Neural progenitor cell (in vitro differentiated cells): ENCODE results near the gene OR11G2. TPM values are rescaled to one million over a fixed set of nuclear protein-coding genes. Genes with fewer than 3 reads are reported as not detected.

ENCODE experiments used
- DNase-seq: peaks from one replicate; pipeline ENCODE4 v3.0.0-alpha.2; 2016; ENCODE audit warnings: low spot score
- H2AFZ ChIP-seq: fragments of 200-600 bp; sonication (generic); replicated peaks from 2 replicates; pipeline ENCODE4 v1.6.1; 2016; ENCODE audit warnings: antibody characterized with exemption
- H3F3A ChIP-seq: fragments of 200-600 bp; sonication (generic); 2 replicates; pipeline ENCODE4 v1.6.1; 2016; ENCODE audit warnings: antibody characterized with exemption, low read depth
- H3K27ac ChIP-seq: fragments of 200-600 bp; sonication (generic); 2 replicates; pipeline ENCODE4 v1.5.1; 2016; ENCODE audit warnings: mild to moderate bottlenecking
- H3K27me3 ChIP-seq: fragments of 200-600 bp; sonication (generic); 2 replicates; pipeline ENCODE4 v1.6.1; 2016; ENCODE audit warnings: mild to moderate bottlenecking, moderate library complexity
- H3K36me3 ChIP-seq: fragments of 200-600 bp; sonication (generic); 2 replicates; pipeline ENCODE4 v1.5.1; 2016
- H3K4me1 ChIP-seq: fragments of 200-600 bp; sonication (generic); 2 replicates; pipeline ENCODE4 v1.6.1; 2016; ENCODE audit warnings: mixed run types
- H3K4me2 ChIP-seq: fragments of 200-600 bp; sonication (generic); 2 replicates; pipeline ENCODE4 v1.6.1; 2016
- H3K4me3 ChIP-seq: fragments of 200-600 bp; sonication (generic); 2 replicates; pipeline ENCODE4 v1.5.1; 2016
- H3K79me2 ChIP-seq: fragments of 200-600 bp; sonication (generic); 2 replicates; pipeline ENCODE4 v1.6.1; 2016; ENCODE audit warnings: low read depth
- H3K9ac ChIP-seq: fragments of 200-600 bp; sonication (generic); 2 replicates; pipeline ENCODE4 v1.6.1; 2016
- H3K9me3 ChIP-seq: fragments of 200-600 bp; sonication (generic); 2 replicates; pipeline ENCODE4 v1.5.1; 2016; ENCODE audit warnings: low read depth
- H4K20me1 ChIP-seq: fragments of 200-600 bp; sonication (generic); 2 replicates; pipeline ENCODE4 v1.6.1; 2016; ENCODE audit warnings: low read depth
- H3K27ac Mint-ChIP-seq: 3 replicates; pipeline ENCODE4 v1.8.0; 2021; ENCODE audit warnings: mixed read lengths
- H3K27me3 Mint-ChIP-seq: 2 replicates; pipeline ENCODE4 v1.8.0; 2022; ENCODE audit warnings: low read depth, mild to moderate bottlenecking, inconsistent platforms, moderate library complexity, mixed read lengths; ENCODE audit not compliant: insufficient read depth
- H3K36me3 Mint-ChIP-seq: 3 replicates; pipeline ENCODE4 v1.8.0; 2021; ENCODE audit warnings: mixed read lengths
- H3K4me1 Mint-ChIP-seq: 3 replicates; pipeline ENCODE4 v1.8.0; 2021; ENCODE audit warnings: mixed read lengths
- H3K4me3 Mint-ChIP-seq: 3 replicates; pipeline ENCODE4 v1.8.0; 2021; ENCODE audit warnings: mild to moderate bottlenecking, moderate library complexity, mixed read lengths
- H3K9me3 Mint-ChIP-seq: 3 replicates; pipeline ENCODE4 v1.8.0; 2020; ENCODE audit warnings: mixed read lengths
- EZH2 ChIP-seq: fragments of 200-600 bp; sonication (generic); IDR thresholded peaks from 2 replicates; pipeline ENCODE4 v1.6.1; 2017; ENCODE audit warnings: antibody characterized with exemption, mild to moderate bottlenecking, moderate library complexity
- EZH2phosphoT487 ChIP-seq: fragments of 200-600 bp; sonication (generic); IDR thresholded peaks from 2 replicates; pipeline ENCODE4 v1.6.1; 2017; ENCODE audit warnings: antibody characterized with exemption
- total RNA-seq: library from RNA; depleted of rRNA; stranded (reverse); fragments of >200 nt; gene quantifications from 2 replicates; pipeline ENCODE4 v1.2.3, GENCODE V29; 2015; ENCODE audit warnings: low replicate concordance
- TF ChIP-seq, protein P1 (sequence below): fragments of 200-600 bp; sonication (generic); IDR thresholded peaks from 2 replicates; pipeline ENCODE4 v1.5.1; 2017; ENCODE audit warnings: antibody characterized with exemption, mild to moderate bottlenecking

OR11G2 gene
- total RNA-seq, 1 donor from 2014 or later: not detected

GRCh38 chr14:20179880-20180279 is 10.8 kb upstream of the OR11G2 start:
- Mint-ChIP-seq H3K27me3 (peaks cover 3% of the 10 kb centered on the region), H3K9me3 (peaks cover 29% of the 10 kb centered on the region), H3K4me3 (no peak overlapping the region), H3K27ac (no peak overlapping the region), H3K4me1 (no peaks in the 10 kb centered on the region), H3K36me3 (no peaks in the 10 kb centered on the region)
- no peak overlapping the region for H3K9ac ChIP-seq
- H3K27ac ChIP-seq: no peak overlapping the region
- no peak for DNase-seq
- H3K4me1 ChIP-seq: no peaks in the 10 kb centered on the region
- H3K79me2 ChIP-seq: no peaks in the 10 kb centered on the region
- no peaks in the 10 kb centered on the region for H3K27me3 ChIP-seq
- H2AFZ ChIP-seq: no peak overlapping the region
- H4K20me1 ChIP-seq: no peaks in the 10 kb centered on the region
- H3F3A ChIP-seq: no peaks in the 10 kb centered on the region
- peaks cover 38% of the 10 kb centered on the region for H3K9me3 ChIP-seq
- no peak overlapping the region for H3K4me2 ChIP-seq
- H3K4me3 ChIP-seq: no peak overlapping the region
- TF ChIP-seq EZH2 (no peak), EZH2phosphoT487 (no peak)
- TF ChIP-seq, protein P1, sequence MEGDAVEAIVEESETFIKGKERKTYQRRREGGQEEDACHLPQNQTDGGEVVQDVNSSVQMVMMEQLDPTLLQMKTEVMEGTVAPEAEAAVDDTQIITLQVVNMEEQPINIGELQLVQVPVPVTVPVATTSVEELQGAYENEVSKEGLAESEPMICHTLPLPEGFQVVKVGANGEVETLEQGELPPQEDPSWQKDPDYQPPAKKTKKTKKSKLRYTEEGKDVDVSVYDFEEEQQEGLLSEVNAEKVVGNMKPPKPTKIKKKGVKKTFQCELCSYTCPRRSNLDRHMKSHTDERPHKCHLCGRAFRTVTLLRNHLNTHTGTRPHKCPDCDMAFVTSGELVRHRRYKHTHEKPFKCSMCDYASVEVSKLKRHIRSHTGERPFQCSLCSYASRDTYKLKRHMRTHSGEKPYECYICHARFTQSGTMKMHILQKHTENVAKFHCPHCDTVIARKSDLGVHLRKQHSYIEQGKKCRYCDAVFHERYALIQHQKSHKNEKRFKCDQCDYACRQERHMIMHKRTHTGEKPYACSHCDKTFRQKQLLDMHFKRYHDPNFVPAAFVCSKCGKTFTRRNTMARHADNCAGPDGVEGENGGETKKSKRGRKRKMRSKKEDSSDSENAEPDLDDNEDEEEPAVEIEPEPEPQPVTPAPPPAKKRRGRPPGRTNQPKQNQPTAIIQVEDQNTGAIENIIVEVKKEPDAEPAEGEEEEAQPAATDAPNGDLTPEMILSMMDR: no peak
- no peaks in the 10 kb centered on the region for H3K36me3 ChIP-seq

- Histone ChIP-seq H3K27ac (no peak overlapping the region), H4K20me1 (no peaks in the 10 kb centered on the region), H3K4me2 (no peak overlapping the region), H3K9ac (no peak overlapping the region), H3K4me3 (no peak overlapping the region), H3K27me3 (no peaks in the 10 kb centered on the region), H3K9me3 (peaks cover 34% of the 10 kb centered on the region), H3K79me2 (no peaks in the 10 kb centered on the region), H3F3A (no peaks in the 10 kb centered on the region), H2AFZ (no peak overlapping the region), H3K4me1 (no peaks in the 10 kb centered on the region), H3K36me3 (no peaks in the 10 kb centered on the region)
- no peak for DNase-seq
- H3K27ac Mint-ChIP-seq: no peak overlapping the region
- H3K4me1 Mint-ChIP-seq: no peaks in the 10 kb centered on the region
- H3K27me3 Mint-ChIP-seq: peaks cover 3% of the 10 kb centered on the region
- peaks cover 27% of the 10 kb centered on the region for H3K9me3 Mint-ChIP-seq
- no peaks in the 10 kb centered on the region for H3K36me3 Mint-ChIP-seq
- no peak overlapping the region for H3K4me3 Mint-ChIP-seq
- TF ChIP-seq, protein P1: no peak
- no peak for TF ChIP-seq EZH2
- no peak for TF ChIP-seq EZH2phosphoT487
Measured at GRCh38 chr14:20180486-20180885, 10.2 kb upstream of the OR11G2 start.

GRCh38 chr14:20184181-20184580 is 6.5 kb upstream of the OR11G2 start:
- Mint-ChIP-seq H3K36me3 (no peaks in the 10 kb centered on the region), H3K9me3 (peaks cover 23% of the 10 kb centered on the region)

DNA sequence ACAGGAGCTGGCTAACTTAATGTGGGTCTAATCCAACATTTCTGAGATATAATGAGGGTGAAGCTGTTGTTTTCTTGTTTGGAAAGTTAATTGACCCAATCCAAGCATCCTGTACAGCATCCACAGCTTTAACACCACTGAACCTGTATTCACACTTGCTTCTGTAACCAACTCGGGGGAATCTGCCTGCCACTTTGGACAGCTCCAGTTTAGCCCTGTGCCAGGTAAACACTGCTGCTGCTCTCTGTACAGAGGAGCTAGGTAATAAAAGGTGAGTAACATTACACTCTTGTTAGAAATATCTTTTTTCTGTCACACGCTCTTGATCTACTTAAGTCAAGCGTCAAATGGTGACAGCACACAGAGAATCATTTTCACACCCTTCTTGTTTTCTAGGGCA is 700 bp downstream of the OR11G2 start:
- Histone ChIP-seq H2AFZ (no peak overlapping the region), H3K4me1 (no peaks in the 10 kb centered on the region), H3K27ac (no peak overlapping the region), H3K79me2 (no peaks in the 10 kb centered on the region), H3K9me3 (peaks cover 45% of the 10 kb centered on the region), H3K4me2 (no peak overlapping the region), H3K36me3 (no peaks in the 10 kb centered on the region), H3K9ac (no peak overlapping the region), H3K27me3 (no peaks in the 10 kb centered on the region), H4K20me1 (no peaks in the 10 kb centered on the region), H3K4me3 (no peak overlapping the region), H3F3A (no peaks in the 10 kb centered on the region)
- H3K4me3 Mint-ChIP-seq: no peak overlapping the region
- no peaks in the 10 kb centered on the region for H3K4me1 Mint-ChIP-seq
- TF ChIP-seq EZH2phosphoT487 (no peak), EZH2 (no peak)
- TF ChIP-seq, protein P1: no peak
- no peak for DNase-seq
- H3K27ac Mint-ChIP-seq: no peak overlapping the region
- H3K9me3 Mint-ChIP-seq: peaks cover 11% of the 10 kb centered on the region
- H3K36me3 Mint-ChIP-seq: no peaks in the 10 kb centered on the region
- H3K27me3 Mint-ChIP-seq: peaks cover 6% of the 10 kb centered on the region

More at GRCh38 chr14:20184181-20184580, 6.5 kb upstream of the OR11G2 start:
- Histone ChIP-seq H3K4me1 (no peaks in the 10 kb centered on the region), H3K9me3 (peaks cover 29% of the 10 kb centered on the region), H3K36me3 (no peaks in the 10 kb centered on the region), H3K4me3 (no peak overlapping the region), H3K9ac (no peak overlapping the region), H3K27me3 (no peaks in the 10 kb centered on the region), H4K20me1 (no peaks in the 10 kb centered on the region), H2AFZ (no peak overlapping the region), H3F3A (no peaks in the 10 kb centered on the region), H3K27ac (no peak overlapping the region), H3K4me2 (no peak overlapping the region), H3K79me2 (no peaks in the 10 kb centered on the region)
- Mint-ChIP-seq H3K4me1 (no peaks in the 10 kb centered on the region), H3K27ac (no peak overlapping the region), H3K4me3 (no peak overlapping the region), H3K27me3 (peaks cover 5% of the 10 kb centered on the region)
- DNase-seq: no peak
- TF ChIP-seq EZH2: no peak
- TF ChIP-seq EZH2phosphoT487: no peak
